Gastrocnemius medialis (tissue), 4 donors: ENCODE measurements around the gene TMEM201. TPM values are rescaled to one million over a fixed set of nuclear protein-coding genes. Genes with fewer than 3 reads are reported as not detected.

Experiments used
- ATAC-seq, 2 donors: fragments of 150-250 bp; one replicate each; pipeline ENCODE4 v1.9.1; 2016
- DNase-seq, 2 donors: peaks; one replicate each; pipeline ENCODE4 v3.0.0-alpha.2; 2019
- H3K27ac ChIP-seq, 4 donors: fragments of 200-600 bp; sonication (generic); 1 replicate in 1 of 4; 2 replicates in 3 of 4; pipeline ENCODE4 v1.5.1; 2016 to 2018; ENCODE audit warnings: mild to moderate bottlenecking in 2 of 4, moderate library complexity in 1 of 4
- H3K27me3 ChIP-seq, 3 donors: fragments of 200-600 bp; sonication (generic) in 2 of 3; 1 replicate in 1 of 3; 2 replicates in 2 of 3; pipeline versions ENCODE4 v1.5.1 to v1.6.0; 2016 to 2019; ENCODE audit warnings: mild to moderate bottlenecking in 1 of 3, moderate library complexity in 1 of 3
- H3K36me3 ChIP-seq, 2 donors: fragments of 200-600 bp; sonication (generic) in 1 of 2; one replicate each; pipeline ENCODE4 v1.5.1; 2017 to 2018
- H3K4me1 ChIP-seq, 2 donors: fragments of 200-600 bp; sonication (generic) in 1 of 2; one replicate each; pipeline ENCODE4 v1.5.1; 2016 to 2017; ENCODE audit warnings: mild to moderate bottlenecking in 2 of 2
- H3K4me3 ChIP-seq, 4 donors: fragments of 200-600 bp; sonication (generic) in 3 of 4; 1 replicate in 1 of 4; 2 replicates in 3 of 4; pipeline ENCODE4 v1.5.1; 2016 to 2019; ENCODE audit warnings: mild to moderate bottlenecking in 2 of 4
- H3K9me3 ChIP-seq, 3 donors: fragments of 200-600 bp; sonication (generic) in 2 of 3; 1 replicate in 1 of 3; 2 replicates in 2 of 3; pipeline ENCODE4 v1.5.1; 2016 to 2019
- CTCF ChIP-seq, 5 experiments: fragments of 450-650 bp in 3 of 5; fragments of 200-600 bp in 2 of 5; sonication (generic) in 2 of 5; IDR thresholded peaks in 4 of 5; conservative IDR thresholded peaks in 1 of 5; 1 replicate in 4 of 5; 2 replicates in 1 of 5; pipeline ENCODE4 v1.5.1; 2016 to 2019; ENCODE audit warnings: antibody characterized with exemption in 5 of 5, mild to moderate bottlenecking in 3 of 5, moderate library complexity in 3 of 5
- POLR2A ChIP-seq, 2 donors: fragments of 450-650 bp; IDR thresholded peaks; one replicate each; pipeline ENCODE4 v1.6.1; 2017; ENCODE audit warnings: antibody characterized with exemption in 2 of 2, mild to moderate bottlenecking in 2 of 2, moderate library complexity in 2 of 2
- in situ Hi-C, 4 donors: fragments of 200-750 bp; cut with MboI; loops; one replicate each; pipeline versions ENCODE4 v1.15.0 to v1.8.0; 2017; ENCODE audit warnings: low sequenced_read_pairs in 4 of 4
- intact Hi-C: fragments of 100-400 bp; cut with DNase I; formaldehyde crosslinking; loops from one replicate; pipeline ENCODE4 v1.15.1; 2023; ENCODE audit warnings: low total_unique reads
- total RNA-seq, 4 donors: library from RNA; depleted of rRNA; stranded (reverse); fragments of >200 nt; gene quantifications; one replicate each; pipeline versions ENCODE4 v1.1.0 to v1.2.3, GENCODE V29; 2016

TMEM201 gene
- total RNA-seq, 4 donors from 2014 or later, result 21.5 to 67.6 (median 31.7) TPM

- H3K9me3 ChIP-seq, result no peaks in the 10 kb centered on the region
- intact Hi-C loops (no loop called here), in situ Hi-C loops (no loop called here)
- H3K4me1 ChIP-seq, result peaks cover 4 to 8% of the 10 kb centered on the region in 2 donors
- TF ChIP-seq CTCF (IDR thresholded peaks at IDR 0.05 in 4 of 5, conservative IDR thresholded peaks at IDR 0.05 in 1 of 5) (no peak), POLR2A (IDR thresholded peaks at IDR 0.05) (no peak)
- H3K27ac ChIP-seq, result no peak overlapping the region
- peaks cover 0 to 71% of the 10 kb centered on the region in 2 donors for H3K36me3 ChIP-seq
- no peak for DNase-seq
- no peak overlapping the region for H3K4me3 ChIP-seq
- no peaks in the 10 kb centered on the region for H3K27me3 ChIP-seq
- no peak for ATAC-seq
Observed at GRCh38 chr1:9600861-9601834, 12.4 kb downstream of the TMEM201 start.

GRCh38 chr1:9601942-9602793 is 13.5 kb downstream of the TMEM201 start:
- H3K27ac ChIP-seq, result no peak overlapping the region
- DNase-seq (no peak), ATAC-seq (no peak)
- TF ChIP-seq POLR2A (IDR thresholded peaks at IDR 0.05) (no peak), CTCF (IDR thresholded peaks at IDR 0.05 in 4 of 5, conservative IDR thresholded peaks at IDR 0.05 in 1 of 5) (no peak)
- peaks cover 0 to 66% of the 10 kb centered on the region in 2 donors for H3K36me3 ChIP-seq
- no peaks in the 10 kb centered on the region for H3K27me3 ChIP-seq
- H3K4me3 ChIP-seq, result no peak overlapping the region
- in situ Hi-C loops (no loop called here), intact Hi-C loops (no loop called here)
- H3K4me1 ChIP-seq, result peaks cover 0 to 5% of the 10 kb centered on the region in 2 donors
- no peaks in the 10 kb centered on the region for H3K9me3 ChIP-seq

GRCh38 chr1:9602794-9603167 is 14.1 kb downstream of the TMEM201 start:
- DNase-seq (no peak), ATAC-seq (no peak)
- intact Hi-C loops (no loop called here), in situ Hi-C loops (no loop called here)
- TF ChIP-seq POLR2A (IDR thresholded peaks at IDR 0.05) (no peak), CTCF (IDR thresholded peaks at IDR 0.05 in 4 of 5, conservative IDR thresholded peaks at IDR 0.05 in 1 of 5) (no peak)
- no peak overlapping the region for H3K4me3 ChIP-seq
- H3K27ac ChIP-seq, result no peak overlapping the region
- H3K9me3 ChIP-seq, result no peaks in the 10 kb centered on the region
- H3K27me3 ChIP-seq, result no peaks in the 10 kb centered on the region
- peaks cover 0 to 5% of the 10 kb centered on the region in 2 donors for H3K4me1 ChIP-seq
- H3K36me3 ChIP-seq, result peaks cover 0 to 62% of the 10 kb centered on the region in 2 donors

- Histone ChIP-seq H3K27ac (no peak overlapping the region), H3K4me1 (peaks cover 0 to 5% of the 10 kb centered on the region in 2 donors), H3K4me3 (no peak overlapping the region), H3K27me3 (no peaks in the 10 kb centered on the region), H3K9me3 (no peaks in the 10 kb centered on the region), H3K36me3 (peaks cover 0 to 56% of the 10 kb centered on the region in 2 donors)
- no peak for ATAC-seq
- intact Hi-C loops (no loop called here), in situ Hi-C loops (no loop called here)
- TF ChIP-seq CTCF (IDR thresholded peaks at IDR 0.05 in 4 of 5, conservative IDR thresholded peaks at IDR 0.05 in 1 of 5) (no peak), POLR2A (IDR thresholded peaks at IDR 0.05) (no peak)
- no peak for DNase-seq
Observed at GRCh38 chr1:9603307-9603706, 14.6 kb downstream of the TMEM201 start.
